K562 (cell line): ENCODE results near the gene TECPR2. TPM values are rescaled to one million over a fixed set of nuclear protein-coding genes. Genes with fewer than 3 reads are reported as not detected.

ENCODE experiments used
- CREB1 ChIP-seq, 2 experiments: sonication (generic) in 1 of 2; formaldehyde crosslinking in 1 of 2; IDR thresholded peaks; 2 replicates each; pipeline versions ENCODE4 v1.6.1 to v1.8.0; 2012 to 2022; ENCODE audit warnings: inconsistent platforms in 1 of 2, mild to moderate bottlenecking in 1 of 2, missing genetic modification reagents in 1 of 2, moderate library complexity in 1 of 2
- ESRRA ChIP-seq: fragments of 450-650 bp; IDR thresholded peaks from 2 replicates; pipeline ENCODE4 v1.6.1; 2014; ENCODE audit warnings: low read depth, mild to moderate bottlenecking, moderate library complexity, borderline replicate concordance
- FOSL1 ChIP-seq: fragments of 200-800 bp; sonication (Bioruptor generic); conservative IDR thresholded peaks from 2 replicates; pipeline ENCODE4 v1.6.1; 2016; ENCODE audit warnings: missing genetic modification characterization, missing compliant biosample characterization
- KAT7 ChIP-seq: sonication (generic); formaldehyde crosslinking; IDR thresholded peaks from 2 replicates; pipeline ENCODE4 v1.8.0; 2022; ENCODE audit warnings: missing genetic modification reagents, mild to moderate bottlenecking, borderline replicate concordance
- L3MBTL2 ChIP-seq: fragments of 450-650 bp; IDR thresholded peaks from 2 replicates; pipeline ENCODE4 v1.6.1; 2016; ENCODE audit warnings: mild to moderate bottlenecking, moderate library complexity
- MYC ChIP-seq, 2 experiments: fragments of 250-450 bp in 1 of 2; sonication (Bioruptor Pico) in 1 of 2; IDR thresholded peaks; 2 replicates each; pipeline versions ENCODE4 v1.5.1 to v1.6.1; 2012 to 2021; ENCODE audit warnings: low read depth in 2 of 2, borderline replicate concordance in 1 of 2, improper control_type of control experiment in 1 of 2, low read length in 1 of 2, mild to moderate bottlenecking in 1 of 2, moderate library complexity in 1 of 2
- NFYB ChIP-seq: IDR thresholded peaks from 2 replicates; pipeline ENCODE4 v1.6.1; 2011; ENCODE audit warnings: mild to moderate bottlenecking, moderate library complexity; ENCODE audit not compliant: insufficient read length; ENCODE audit errors: extremely low read depth
- POLR2G ChIP-seq: fragments of 200-400 bp; formaldehyde crosslinking; IDR thresholded peaks from 2 replicates; pipeline ENCODE4 v1.6.1; 2017; ENCODE audit warnings: low read depth, mild to moderate bottlenecking, antibody characterized with exemption, low read length, moderate library complexity
- RBM25 ChIP-seq: fragments of 200-400 bp; formaldehyde crosslinking; IDR thresholded peaks from 2 replicates; pipeline ENCODE4 v1.6.1; 2018; ENCODE audit warnings: low read length, low read depth, moderate library complexity; ENCODE audit not compliant: severe bottlenecking
- RERE ChIP-seq: sonication (generic); formaldehyde crosslinking; IDR thresholded peaks from 2 replicates; pipeline ENCODE4 v1.8.0; 2023; ENCODE audit warnings: missing genetic modification reagents, mild to moderate bottlenecking, borderline replicate concordance
- SAFB ChIP-seq: fragments of 200-400 bp; formaldehyde crosslinking; IDR thresholded peaks from 2 replicates; pipeline ENCODE4 v1.6.1; 2017; ENCODE audit warnings: low read depth, low read length, borderline replicate concordance
- SP1 ChIP-seq: sonication (generic); formaldehyde crosslinking; IDR thresholded peaks from 2 replicates; pipeline ENCODE4 v1.8.1; 2022; ENCODE audit warnings: mild to moderate bottlenecking, missing genetic modification reagents
- UBTF ChIP-seq, 2 experiments: IDR thresholded peaks; 2 replicates each; pipeline ENCODE4 v1.6.1; 2012; ENCODE audit warnings: improper control_type of control experiment in 2 of 2, low read depth in 2 of 2, low read length in 2 of 2, borderline replicate concordance in 1 of 2
- ZNF586 ChIP-seq: fragments of 450-650 bp; formaldehyde crosslinking; conservative IDR thresholded peaks from 2 replicates; pipeline ENCODE4 v1.4.0; 2020; ENCODE audit warnings: mild to moderate bottlenecking, moderate library complexity
- ZNF766 ChIP-seq: fragments of 200-800 bp; sonication (Bioruptor generic); conservative IDR thresholded peaks from 2 replicates; pipeline ENCODE4 v1.6.1; 2016; ENCODE audit warnings: missing genetic modification characterization, missing compliant biosample characterization
- polyA plus RNA-seq, 8 experiments: library from polyadenylated mRNA; depleted of rRNA in 4 of 8; stranded (reverse) in 5 of 8; unstranded in 3 of 8; fragments of >200 nt; fragmentation: Nextera tagmentation in 2 of 8; fragmentation: Illumina TruSeq in 1 of 8; extraction: Ambion mirVana in 2 of 8; extraction: Trizol in 1 of 8; gene quantifications; 2 replicates each; pipeline versions ENCODE4 v1.2.1 to v1.2.3, GENCODE V29; 2011 to 2014; ENCODE audit warnings: inconsistent platforms in 1 of 8, missing spikeins in 1 of 8
- total RNA-seq, 7 experiments: library from RNA; depleted of rRNA in 6 of 7; stranded (reverse); fragments of >200 nt in 6 of 7; fragmentation: Illumina TruSeq in 2 of 7; extraction: Trizol in 2 of 7; gene quantifications; 2 replicates each; pipeline versions ENCODE4 v1.2.1 to v1.2.3, GENCODE V29; 2011 to 2021; ENCODE audit warnings: low replicate concordance in 1 of 7
- TF ChIP-seq, protein P1 (sequence below): sonication (generic); formaldehyde crosslinking; IDR thresholded peaks from 2 replicates; pipeline ENCODE4 v1.8.0; 2022; ENCODE audit warnings: mild to moderate bottlenecking, low read depth, missing genetic modification reagents

Gene TECPR2
- total and polyA plus RNA-seq, 9 of the 15 experiments (the other 6 are each of a cell fraction or from before 2014, with no cell fraction given) = 0.04 to 3.0 (median 0.83) TPM

- peak; percentile 30 for TF ChIP-seq NFYB
- no peak for TF ChIP-seq RERE (CRISPR knock-in tag)
- no peak for TF ChIP-seq MYC (IDR thresholded peaks at IDR 0.05; ENCODE audit: low read depth, low read length)
- peak; percentile 19; the same call in 1 of the 2 replicates for TF ChIP-seq MYC (CRISPR knock-in tag; IDR thresholded peaks at IDR 0.05; ENCODE audit: borderline replicate concordance, low read depth)
- TF ChIP-seq, protein P1, sequence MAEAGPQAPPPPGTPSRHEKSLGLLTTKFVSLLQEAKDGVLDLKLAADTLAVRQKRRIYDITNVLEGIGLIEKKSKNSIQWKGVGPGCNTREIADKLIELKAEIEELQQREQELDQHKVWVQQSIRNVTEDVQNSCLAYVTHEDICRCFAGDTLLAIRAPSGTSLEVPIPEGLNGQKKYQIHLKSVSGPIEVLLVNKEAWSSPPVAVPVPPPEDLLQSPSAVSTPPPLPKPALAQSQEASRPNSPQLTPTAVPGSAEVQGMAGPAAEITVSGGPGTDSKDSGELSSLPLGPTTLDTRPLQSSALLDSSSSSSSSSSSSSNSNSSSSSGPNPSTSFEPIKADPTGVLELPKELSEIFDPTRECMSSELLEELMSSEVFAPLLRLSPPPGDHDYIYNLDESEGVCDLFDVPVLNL (CRISPR knock-in tag) = 0 out of 2 replicates have a peak, but pooled peaks have one; percentile 27
- peak; percentile 96 for TF ChIP-seq ESRRA
- peak; percentile 62 for TF ChIP-seq CREB1 (IDR thresholded peaks at IDR 0.05)
- peak; percentile 64 for TF ChIP-seq CREB1 (CRISPR knock-in tag; IDR thresholded peaks at IDR 0.05)
- TF ChIP-seq POLR2G = peak; percentile 59
- TF ChIP-seq SAFB = peak; percentile 64; the same call in 1 of the 2 replicates
- TF ChIP-seq FOSL1 (tag) = no peak
- peak; percentile 35 for TF ChIP-seq L3MBTL2
- TF ChIP-seq SP1 (CRISPR knock-in tag) = peak; percentile 77
- 0 out of 2 replicates have a peak, but pooled peaks have one; percentile 61 for TF ChIP-seq KAT7
- no peak for TF ChIP-seq ZNF586
- 0 out of 2 replicates have a peak, but pooled peaks have one; percentile 14 for TF ChIP-seq ZNF766 (CRISPR knock-in tag)
- TF ChIP-seq UBTF (IDR thresholded peaks at IDR 0.05; ENCODE audit: borderline replicate concordance in 1 of 2, low read depth in 2 of 2, low read length in 2 of 2) = 0 out of 4 replicates have a peak, but pooled peaks of 1 of the 2 experiments have one; percentile 53
- TF ChIP-seq RBM25 = peak; percentile 32
Observed at GRCh38 chr14:102509746-102510615, 147.2 kb downstream of the TECPR2 start, which contains the start of gene ANKRD9 (continued).
